Thoracic aorta (tissue), 2 donors: ENCODE measurements around the gene TMEM130. TPM values are rescaled to one million over a fixed set of nuclear protein-coding genes. Genes with fewer than 3 reads are reported as not detected.
"Not testable (repeated sequence)": the region's sequence is repeated elsewhere in the genome, so short reads cannot be mapped to it uniquely, and the experiment has no call there.

Source experiments
- ATAC-seq: fragments of 150-250 bp; one replicate; pipeline ENCODE4 v1.8.0; 2017; ENCODE audit warnings: low read depth; ENCODE audit not compliant: insufficient number of reproducible peaks, low FRiP score
- DNase-seq: peaks from one replicate; pipeline ENCODE4 v3.0.0-alpha.2; 2020; ENCODE audit warnings: low spot score
- H3K27ac ChIP-seq, 2 donors: fragments of 200-600 bp; sonication (generic); 1 replicate in 1 of 2; 2 replicates in 1 of 2; pipeline ENCODE4 v1.5.1; 2016; ENCODE audit warnings: mild to moderate bottlenecking in 2 of 2, moderate library complexity in 2 of 2
- H3K27me3 ChIP-seq: fragments of 200-600 bp; sonication (generic); replicated peaks from 2 replicates; pipeline ENCODE4 v1.6.0; 2016; ENCODE audit warnings: mild to moderate bottlenecking; ENCODE audit not compliant: insufficient read depth
- H3K36me3 ChIP-seq: fragments of 200-600 bp; sonication (generic); one replicate; pipeline ENCODE4 v1.5.1; 2016
- H3K4me1 ChIP-seq, 2 donors: fragments of 200-600 bp; sonication (generic); 1 replicate in 1 of 2; 2 replicates in 1 of 2; pipeline versions ENCODE4 v1.5.1 to v1.6.0; 2016; ENCODE audit warnings: low read depth in 2 of 2, mild to moderate bottlenecking in 1 of 2; ENCODE audit not compliant: control insufficient read depth in 1 of 2
- H3K4me3 ChIP-seq: fragments of 200-600 bp; sonication (generic); 2 replicates; pipeline ENCODE4 v1.5.1; 2016; ENCODE audit warnings: mild to moderate bottlenecking
- H3K9me3 ChIP-seq: fragments of 200-600 bp; sonication (generic); 2 replicates; pipeline ENCODE4 v1.5.1; 2016
- CTCF ChIP-seq: fragments of 200-600 bp; sonication (generic); IDR thresholded peaks from one replicate; pipeline ENCODE4 v1.5.1; 2019; ENCODE audit warnings: antibody characterized with exemption
- total RNA-seq, 2 donors: library from RNA; depleted of rRNA; stranded (reverse); fragments of >200 nt; gene quantifications; one replicate each; pipeline versions ENCODE4 v1.1.0 to v1.2.3, GENCODE V29; 2016

The TMEM130 gene
- total RNA-seq, 2 donors from 2014 or later = 26.2 to 57.0 TPM

GRCh38 chr7:98862203-98862602, 7.6 kb downstream of the TMEM130 start:
- Histone ChIP-seq H3K27me3 (no peaks in the 10 kb centered on the region), H3K9me3 (no peaks in the 10 kb centered on the region), H3K27ac (no peak overlapping the region), H3K36me3 (no peaks in the 10 kb centered on the region), H3K4me3 (no peak overlapping the region), H3K4me1 (peaks cover 7 to 22% of the 10 kb centered on the region in 2 donors)
- TF ChIP-seq CTCF = no peak
- ATAC-seq (no peak), DNase-seq (no peak)

GRCh38 chr7:98860071-98860470, 9.7 kb downstream of the TMEM130 start:
- Histone ChIP-seq H3K27ac (no peak overlapping the region), H3K4me1 (peaks cover 2 to 6% of the 10 kb centered on the region in 2 donors), H3K4me3 (no peak overlapping the region), H3K27me3 (no peaks in the 10 kb centered on the region), H3K9me3 (no peaks in the 10 kb centered on the region), H3K36me3 (no peaks in the 10 kb centered on the region)
- TF ChIP-seq CTCF = no peak
- ATAC-seq = no peak
- DNase-seq = no peak

- Histone ChIP-seq H3K4me3 (no peak overlapping the region), H3K27me3 (no peaks in the 10 kb centered on the region), H3K27ac (no peak overlapping the region), H3K9me3 (no peaks in the 10 kb centered on the region), H3K4me1 (no peaks in the 10 kb centered on the region), H3K36me3 (no peaks in the 10 kb centered on the region)
- ATAC-seq = no peak
- no peak for DNase-seq
- TF ChIP-seq CTCF = no peak
Measured at GRCh38 chr7:98855610-98856422, 14.0 kb downstream of the TMEM130 start.

- no peak overlapping the region for H3K4me3 ChIP-seq
- H3K4me1 ChIP-seq = no peaks in the 10 kb centered on the region
- DNase-seq (no peak), ATAC-seq (no peak)
- peaks cover 7% of the 10 kb centered on the region for H3K36me3 ChIP-seq
- no peak for TF ChIP-seq CTCF
- H3K9me3 ChIP-seq = peaks cover 3% of the 10 kb centered on the region
- H3K27me3 ChIP-seq = no peaks in the 10 kb centered on the region
- H3K27ac ChIP-seq = no peak overlapping the region
Measured at GRCh38 chr7:98852826-98853225, 17.0 kb downstream of the TMEM130 start.

GRCh38 chr7:98848918-98849317, 20.9 kb downstream of the TMEM130 start:
- Histone ChIP-seq H3K9me3 (peaks cover 3% of the 10 kb centered on the region), H3K36me3 (peaks cover 8% of the 10 kb centered on the region), H3K4me3 (no peak overlapping the region), H3K27me3 (no peaks in the 10 kb centered on the region), H3K27ac (no peak overlapping the region), H3K4me1 (no peaks in the 10 kb centered on the region)
- DNase-seq (no peak), ATAC-seq (no peak)
- TF ChIP-seq CTCF = no peak

- not testable (repeated sequence) for H3K27me3 ChIP-seq, DNase-seq, ATAC-seq, H3K27ac ChIP-seq, H3K4me3 ChIP-seq, H3K9me3 ChIP-seq, H3K36me3 ChIP-seq
- H3K4me1 ChIP-seq = peaks cover 15 to 20% of the 10 kb centered on the region in 2 donors
Measured at GRCh38 chr7:98842552-98842951, 27.3 kb downstream of the TMEM130 start.
